ENCODE results near the gene MUC5AC.

Gene MUC5AC

DNA sequence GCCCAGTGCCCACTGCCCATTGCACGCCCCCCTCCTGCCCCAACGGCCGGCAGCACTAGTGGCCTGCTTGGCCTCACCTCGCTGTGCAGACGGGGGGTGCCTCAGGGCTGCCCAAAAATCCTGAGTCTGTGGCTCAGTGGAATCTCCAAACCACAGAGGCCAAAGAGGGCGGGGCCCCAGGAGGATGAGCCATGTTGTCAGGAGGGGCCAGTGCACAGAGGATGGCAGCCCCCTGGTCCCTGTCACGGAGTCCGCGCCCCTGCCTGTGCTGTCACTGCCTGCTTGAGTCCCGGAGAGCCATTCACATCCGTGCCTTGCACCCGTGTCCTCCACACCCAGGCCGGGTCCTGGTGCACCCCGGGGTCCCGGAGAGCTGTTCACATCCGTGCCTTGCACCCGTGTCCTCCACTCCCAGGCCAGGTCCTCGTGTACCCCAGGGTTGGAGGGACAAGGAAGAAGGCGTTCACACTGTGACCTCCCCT is 36.4 kb upstream of the MUC5AC start:
- DNase-seq = no peak

GRCh38 chr11:1121813-1122663 is 35.7 kb upstream of the MUC5AC start:
- DNase-seq = no peak

GRCh38 chr11:1122664-1123002 is 35.1 kb upstream of the MUC5AC start:
- no peak for DNase-seq

GRCh38 chr11:1123970-1124369 is 33.8 kb upstream of the MUC5AC start:
- no peak for DNase-seq

DNA sequence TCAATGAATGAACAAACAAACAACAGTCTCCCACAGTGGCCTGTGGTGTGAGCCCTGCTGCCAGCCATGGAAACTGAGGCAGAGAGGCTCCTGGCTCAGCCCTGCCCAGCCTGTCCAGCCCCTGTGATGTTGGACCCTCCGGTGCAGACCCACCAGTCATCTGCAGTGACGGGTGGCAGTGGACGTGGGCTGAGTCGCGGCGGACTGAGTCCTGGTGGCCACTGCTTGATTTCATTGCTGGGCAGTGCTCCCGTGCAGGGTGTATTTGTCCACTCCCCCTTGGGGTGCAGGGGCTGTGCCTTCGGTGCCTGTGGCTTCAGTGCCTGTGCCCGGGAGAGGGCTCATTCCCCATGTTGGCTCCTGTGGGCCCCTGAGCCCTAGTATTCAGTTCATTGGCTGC is 31.9 kb upstream of the MUC5AC start:
- DNase-seq = no peak

DNA sequence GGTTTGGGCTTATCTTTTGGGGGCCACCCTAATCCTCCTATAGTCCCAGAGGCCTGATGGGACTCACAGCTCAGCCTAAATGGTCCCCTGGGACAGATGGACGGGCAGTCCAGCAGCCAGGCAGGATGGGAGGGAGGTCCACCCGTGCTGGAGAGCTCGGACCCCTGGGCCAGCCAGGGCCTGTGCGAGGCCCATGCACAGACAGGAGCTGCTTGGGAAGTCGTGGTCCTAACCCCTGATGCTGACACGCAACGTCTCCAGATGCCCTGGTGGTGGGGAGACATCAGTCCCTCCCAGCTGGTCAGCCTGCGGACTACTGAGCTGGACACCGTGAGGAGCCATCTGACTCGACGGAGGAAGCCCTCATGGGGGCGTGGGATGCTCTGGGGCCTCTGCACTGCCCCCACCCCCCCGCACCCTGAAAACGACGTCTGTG is 31.2 kb upstream of the MUC5AC start:
- no peak for DNase-seq

DNA sequence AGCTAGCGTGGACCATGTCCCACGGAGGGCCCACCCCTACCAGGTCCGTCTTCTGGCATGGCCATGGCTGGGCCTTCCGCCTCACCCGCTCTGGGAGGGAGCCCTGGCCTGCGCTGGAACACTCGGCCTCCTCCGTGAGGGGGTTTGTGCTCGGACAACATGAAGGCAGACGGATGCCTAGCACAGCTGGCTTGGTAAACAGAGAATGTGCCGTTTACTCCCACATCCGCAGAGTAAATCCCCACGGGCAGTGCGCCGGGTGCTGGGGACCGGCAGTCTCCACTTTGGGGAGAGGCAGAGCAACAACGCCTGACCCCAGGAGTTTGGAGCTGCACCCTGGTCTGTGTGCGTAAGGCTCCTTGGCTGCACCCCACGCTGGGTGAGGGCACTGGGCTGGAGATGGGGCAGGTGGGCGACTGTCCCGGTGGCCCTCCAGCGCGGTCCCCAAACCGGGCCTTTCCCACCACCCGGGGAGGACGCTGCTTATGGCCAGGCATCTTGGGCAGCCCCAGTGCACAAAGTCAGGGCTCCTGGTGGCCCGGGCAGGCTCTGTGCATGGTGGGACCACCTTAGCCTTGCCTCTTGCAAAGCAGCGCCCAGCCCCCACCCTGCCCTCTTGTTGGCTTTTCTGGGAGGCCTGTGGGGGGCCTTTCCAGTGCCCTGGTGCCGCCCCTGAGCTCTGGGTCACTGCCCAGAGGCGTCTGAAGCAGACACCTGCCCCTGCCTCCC is 30.7 kb upstream of the MUC5AC start:
- no peak for DNase-seq

GRCh38 chr11:1127664-1128162 is 30.0 kb upstream of the MUC5AC start:
- no peak for DNase-seq

GRCh38 chr11:1128311-1129142 is 29.2 kb upstream of the MUC5AC start:
- no peak for DNase-seq

- no peak for DNase-seq
Observed at GRCh38 chr11:1129143-1129610, 28.6 kb upstream of the MUC5AC start.

DNA sequence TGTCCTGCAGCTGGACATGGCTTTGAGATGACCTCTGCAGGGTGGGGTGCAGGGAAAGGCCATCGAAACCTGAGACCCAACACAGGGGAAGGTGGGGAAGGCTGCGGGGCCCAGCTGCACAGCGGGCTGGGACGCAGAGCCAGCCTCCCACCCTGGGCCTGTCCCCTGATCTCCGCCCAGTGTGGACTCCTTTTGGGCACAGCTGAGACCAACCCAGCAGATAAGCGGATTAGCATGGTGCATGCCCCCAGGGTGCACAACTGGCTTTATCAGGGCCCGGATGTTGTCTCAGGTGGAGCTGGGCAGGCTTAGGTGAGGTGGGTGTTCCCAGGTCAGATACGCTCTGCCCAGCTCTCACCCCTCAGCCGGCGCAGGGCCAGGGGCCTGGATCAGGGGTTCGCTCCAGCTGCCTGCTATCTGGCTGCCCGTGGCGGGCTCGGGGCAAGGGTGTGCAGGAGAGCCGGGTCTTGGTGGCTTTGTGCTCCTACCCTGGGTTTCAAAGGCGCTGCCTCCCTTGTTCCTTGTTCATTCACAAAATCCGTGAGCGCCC is 28.1 kb upstream of the MUC5AC start:
- DNase-seq = no peak

GRCh38 chr11:1130276-1131032 is 27.3 kb upstream of the MUC5AC start:
- no peak for DNase-seq

GRCh38 chr11:1131033-1131911 is 26.5 kb upstream of the MUC5AC start:
- DNase-seq = no peak

- DNase-seq = no peak
Observed at GRCh38 chr11:1134848-1135445, 22.8 kb upstream of the MUC5AC start.

DNA sequence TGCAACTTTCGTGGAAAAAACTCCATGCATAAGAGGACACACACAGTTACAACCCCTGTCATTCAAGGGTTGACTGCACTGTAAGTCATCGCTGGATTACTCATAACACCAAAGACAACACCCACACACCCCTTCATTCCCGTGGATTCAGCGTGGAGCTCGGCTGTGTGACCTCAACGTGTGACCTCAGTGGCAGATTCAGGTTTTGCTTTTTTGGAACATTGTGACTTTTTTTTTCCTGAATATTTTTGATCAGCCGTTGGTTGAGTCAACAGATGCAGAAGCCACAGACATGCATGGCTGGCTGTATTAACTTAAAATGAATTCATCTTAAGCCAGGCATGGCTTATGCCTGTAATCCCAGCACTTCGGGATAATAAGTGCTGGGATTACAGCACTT is 19.7 kb upstream of the MUC5AC start:
- DNase-seq = no peak

GRCh38 chr11:1139441-1140083 is 18.2 kb upstream of the MUC5AC start:
- DNase-seq = no peak

DNA sequence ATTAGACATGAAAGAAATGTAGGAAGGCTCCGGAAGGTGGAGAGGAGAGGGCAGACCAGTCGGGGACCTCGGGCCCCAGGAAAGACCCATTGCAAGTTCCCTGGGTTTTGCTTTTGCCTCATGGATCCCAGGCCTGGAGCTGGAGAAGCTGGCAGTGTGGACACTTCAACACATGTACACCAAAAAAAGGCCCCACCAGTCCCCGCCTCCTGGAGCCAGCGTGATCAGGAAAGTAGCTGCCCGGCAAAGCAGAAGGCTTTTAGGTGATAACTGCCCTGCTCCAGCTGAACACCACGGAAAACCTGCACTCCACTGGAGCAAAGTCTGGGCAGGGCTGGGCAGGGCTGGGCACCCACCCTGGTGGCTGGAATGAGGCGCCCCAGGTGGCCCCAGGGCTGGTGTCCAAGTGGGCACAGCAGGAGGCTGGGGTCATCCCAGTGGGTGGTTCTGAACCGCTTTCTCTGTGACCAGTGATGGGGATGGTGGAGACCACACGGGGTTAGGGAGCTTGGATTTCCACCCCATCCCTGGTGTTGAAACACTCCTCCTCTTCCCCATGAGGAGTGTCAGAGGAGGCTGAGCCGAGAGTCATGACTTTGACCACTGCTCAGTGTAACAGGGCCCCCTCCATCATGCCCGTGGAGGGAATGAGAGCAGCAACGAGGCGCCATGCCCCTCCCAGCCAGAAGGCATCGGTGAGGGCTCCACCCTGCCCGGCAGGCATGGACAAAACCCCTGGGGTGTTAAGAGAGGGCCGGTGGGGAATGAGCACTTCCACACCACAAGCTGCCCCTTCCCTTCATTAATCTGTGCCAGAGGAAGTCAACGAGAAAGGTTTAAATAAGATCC is 16.9 kb upstream of the MUC5AC start:
- no peak for DNase-seq

DNA sequence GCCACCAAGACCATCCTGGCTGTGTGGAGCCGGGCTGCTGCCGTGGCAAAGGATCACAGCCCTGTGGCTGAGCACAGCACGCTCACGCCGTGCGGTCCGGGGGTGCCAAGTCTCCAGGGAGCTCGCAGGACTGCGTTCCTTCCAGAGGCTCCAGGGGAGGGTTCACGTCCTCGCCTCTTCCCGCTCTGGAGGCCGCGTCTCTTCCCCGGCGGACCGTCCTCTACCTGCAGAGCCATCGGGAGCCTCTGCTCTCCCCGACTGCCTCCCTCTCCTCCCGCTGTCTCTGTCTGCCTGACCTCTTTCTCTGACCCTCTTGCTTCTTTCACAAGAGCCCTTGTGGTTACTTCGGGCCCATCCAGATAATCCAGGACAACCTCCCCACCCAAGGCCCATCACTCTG is 11.4 kb upstream of the MUC5AC start:
- DNase-seq = no peak

DNA sequence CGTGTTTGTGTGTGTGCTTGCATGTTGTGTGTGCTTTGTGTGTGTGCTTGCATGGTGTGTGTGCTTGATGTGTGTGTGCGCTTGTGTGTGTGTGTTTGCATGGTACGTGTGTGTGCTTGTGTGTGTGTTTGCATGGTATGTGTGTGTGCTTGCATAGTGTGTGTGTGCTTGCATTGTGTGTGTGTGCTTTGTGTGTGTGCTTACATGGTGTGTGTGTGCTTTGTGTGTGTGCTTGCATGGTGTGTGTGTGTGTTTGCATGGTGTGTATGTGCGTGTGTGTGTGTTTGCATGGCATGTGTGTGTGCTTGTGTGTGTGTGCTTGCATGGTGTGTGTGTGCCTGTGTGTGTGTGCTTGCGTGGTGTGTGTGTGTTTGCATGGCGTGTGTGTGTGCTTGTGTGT is 10.0 kb upstream of the MUC5AC start:
- no peak for DNase-seq
